Activated CD4-positive, alpha-beta T cell treated with anti-CD3 and anti-CD28 coated beads, Interleukin-10, Interleukin-2, amounts not matched to agents 100 ng/mL and 50 ng/mL, durations not matched to agents 16 hours and 8 hours (primary cell): Measurements from ENCODE around the gene LRRN3.
A peak's percentile ranks its signal among the peaks of the same experiment; 100 is the strongest.
"Not testable (repeated sequence)": the region's sequence is repeated elsewhere in the genome, so short reads cannot be mapped to it uniquely, and the experiment has no call there.

Experiments used
- DNase-seq: peaks from one replicate; pipeline ENCODE4 v3.0.0-alpha.2; 2020

Gene LRRN3

GRCh38 chr7:111090846-111091245, at the start of gene LRRN3:
Gene LRRN3 (plus strand): TSS chr7:111091127. CDS start chr7:111122773, 31,646 bp downstream.
- DNase-seq = peak; percentile 84

GRCh38 chr7:111041577-111041976, 49.4 kb upstream of the LRRN3 start:
- DNase-seq = peak; percentile 26

- no peak for DNase-seq
Measured at GRCh38 chr7:111042842-111043241, 48.1 kb upstream of the LRRN3 start.

- no peak for DNase-seq
Measured at GRCh38 chr7:111043561-111043960, 47.4 kb upstream of the LRRN3 start.

GRCh38 chr7:111045449-111045848, 45.5 kb upstream of the LRRN3 start:
- no peak for DNase-seq

- DNase-seq = no peak
Measured at GRCh38 chr7:111047595-111047994, 43.3 kb upstream of the LRRN3 start.

- no peak for DNase-seq
Measured at GRCh38 chr7:111049971-111050680, 40.8 kb upstream of the LRRN3 start.

GRCh38 chr7:111050875-111051416, 40.0 kb upstream of the LRRN3 start:
- DNase-seq = no peak

GRCh38 chr7:111051832-111052231, 39.1 kb upstream of the LRRN3 start:
- DNase-seq = no peak

GRCh38 chr7:111053035-111053434, 37.9 kb upstream of the LRRN3 start:
- no peak for DNase-seq

GRCh38 chr7:111056371-111056770, 34.6 kb upstream of the LRRN3 start:
- no peak for DNase-seq

GRCh38 chr7:111057066-111057465, 33.9 kb upstream of the LRRN3 start:
- DNase-seq = no peak

GRCh38 chr7:111059833-111060232, 31.1 kb upstream of the LRRN3 start:
- DNase-seq = no peak

GRCh38 chr7:111063166-111063565, 27.8 kb upstream of the LRRN3 start:
- no peak for DNase-seq

- DNase-seq = no peak
Measured at GRCh38 chr7:111067251-111067650, 23.7 kb upstream of the LRRN3 start.

- DNase-seq = no peak
Measured at GRCh38 chr7:111067682-111068081, 23.2 kb upstream of the LRRN3 start.

- DNase-seq = no peak
Measured at GRCh38 chr7:111068618-111069017, 22.3 kb upstream of the LRRN3 start.

GRCh38 chr7:111071556-111071955, 19.4 kb upstream of the LRRN3 start:
- no peak for DNase-seq

- not testable (repeated sequence) for DNase-seq
Measured at GRCh38 chr7:111072658-111073057, 18.3 kb upstream of the LRRN3 start.

- DNase-seq = peak; percentile 71
Measured at GRCh38 chr7:111074071-111074747, 16.7 kb upstream of the LRRN3 start.

- no peak for DNase-seq
Measured at GRCh38 chr7:111074748-111075146, 16.2 kb upstream of the LRRN3 start.

GRCh38 chr7:111075498-111075897, 15.4 kb upstream of the LRRN3 start:
- DNase-seq = no peak

GRCh38 chr7:111076205-111076604, 14.7 kb upstream of the LRRN3 start:
- DNase-seq = peak; percentile 77

- DNase-seq = no peak
Measured at GRCh38 chr7:111077001-111077400, 13.9 kb upstream of the LRRN3 start.
